ENCODE data around the gene HECW1.

Gene HECW1

DNA sequence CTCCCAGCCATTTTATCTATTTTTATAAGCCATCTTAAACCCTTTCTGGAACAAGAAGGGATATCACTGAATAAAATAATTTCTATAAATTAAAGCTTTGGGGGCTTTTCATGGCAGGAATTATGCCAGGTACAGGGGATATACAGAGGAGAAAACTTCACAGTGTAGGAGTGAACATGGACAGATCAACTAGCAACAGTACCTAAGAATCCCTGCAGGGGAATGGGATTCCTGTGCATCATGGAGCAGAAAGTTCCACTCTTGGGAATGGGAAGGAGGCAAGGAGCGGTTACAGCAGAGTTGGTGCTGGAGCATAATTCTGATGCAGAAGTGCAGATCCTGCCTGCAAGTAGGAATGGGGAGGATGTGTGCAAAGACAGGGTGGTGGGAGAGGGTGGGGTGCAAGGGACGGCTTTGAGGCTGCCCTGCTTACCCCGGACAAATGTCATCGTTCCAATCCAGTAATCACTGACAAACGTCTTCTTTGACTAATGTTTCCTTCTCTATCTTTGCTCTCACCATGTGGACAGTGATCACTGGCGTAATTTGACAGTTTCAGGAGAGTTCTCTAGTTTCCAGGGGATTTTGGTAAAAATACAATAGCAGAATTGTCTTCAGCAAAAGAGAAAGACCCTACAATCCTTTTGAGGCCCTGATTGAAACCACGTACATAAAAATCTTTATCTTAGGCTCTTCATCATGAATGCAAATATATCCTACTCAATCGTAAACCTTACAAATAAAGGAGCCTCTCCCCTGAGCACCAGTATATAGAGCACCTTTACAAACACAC is 196.7 kb downstream of the HECW1 start:
- Histone ChIP-seq H3K9me3 (ENCODE audit: control extremely low read depth in 1 of 5, control insufficient read depth in 4 of 5, insufficient read depth in 2 of 5, low read depth in 1 of 5, low read length in 4 of 5) (no peaks in the 10 kb centered on the region), H3K27ac (ENCODE audit: insufficient read depth in 1 of 2, low read depth in 1 of 2, low read length in 2 of 2, poor library complexity in 1 of 2, severe bottlenecking in 2 of 2) (no peak overlapping the region), H3K36me3 (ENCODE audit: control insufficient read depth in 4 of 4, insufficient read depth in 4 of 4, low read length in 3 of 4) (no peaks in the 10 kb centered on the region), H3K4me1 (ENCODE audit: control extremely low read depth in 1 of 4, control insufficient read depth in 4 of 4, insufficient read depth in 4 of 4, low read length in 3 of 4) (no peaks in the 10 kb centered on the region), H3K27me3 (replicated peaks in 2 of 5; ENCODE audit: control insufficient read depth in 4 of 5, insufficient read depth in 5 of 5, low read length in 4 of 5) (peaks cover 0 to 2% (median 0%) of the 10 kb centered on the region in 5 experiments), H3K4me3 (ENCODE audit: control insufficient read depth in 1 of 7, extremely low read depth in 1 of 7, insufficient read depth in 4 of 7, low read depth in 2 of 7, low read length in 6 of 7) (no peak overlapping the region)
- CTCF ChIA-PET, result no interaction called here
- POLR2A ChIA-PET, result no interaction called here
- WGBS (ENCODE audit: insufficient coverage), result 88% methylated on average over 3 of the region's 8 CpGs
- DNase-seq, result no peak

DNA sequence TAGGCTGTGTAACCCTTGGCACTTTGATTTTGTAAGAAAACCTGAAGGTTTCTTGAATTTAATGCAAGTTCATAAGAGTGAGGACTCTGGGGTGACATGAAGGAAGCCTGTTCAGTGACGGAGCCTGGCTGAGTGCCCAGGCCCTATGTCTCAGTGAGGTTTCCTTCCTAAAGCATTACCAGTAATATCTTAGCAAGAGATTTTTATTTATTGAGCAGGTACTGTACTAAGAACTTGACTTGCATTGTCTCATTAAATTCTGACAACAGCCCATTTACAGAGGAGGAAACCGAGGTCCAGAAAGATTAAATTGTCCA is 197.2 kb downstream of the HECW1 start:
- Histone ChIP-seq H3K4me1 (ENCODE audit: control extremely low read depth in 1 of 4, control insufficient read depth in 4 of 4, insufficient read depth in 4 of 4, low read length in 3 of 4) (no peaks in the 10 kb centered on the region), H3K4me3 (ENCODE audit: control insufficient read depth in 1 of 7, extremely low read depth in 1 of 7, insufficient read depth in 4 of 7, low read depth in 2 of 7, low read length in 6 of 7) (no peak overlapping the region), H3K27ac (ENCODE audit: insufficient read depth in 1 of 2, low read depth in 1 of 2, low read length in 2 of 2, poor library complexity in 1 of 2, severe bottlenecking in 2 of 2) (no peak overlapping the region), H3K36me3 (ENCODE audit: control insufficient read depth in 4 of 4, insufficient read depth in 4 of 4, low read length in 3 of 4) (no peaks in the 10 kb centered on the region), H3K27me3 (replicated peaks in 2 of 5; ENCODE audit: control insufficient read depth in 4 of 5, insufficient read depth in 5 of 5, low read length in 4 of 5) (peaks cover 0 to 2% (median 0%) of the 10 kb centered on the region in 5 experiments), H3K9me3 (ENCODE audit: control extremely low read depth in 1 of 5, control insufficient read depth in 4 of 5, insufficient read depth in 2 of 5, low read depth in 1 of 5, low read length in 4 of 5) (no peaks in the 10 kb centered on the region)
- WGBS (ENCODE audit: insufficient coverage), result no CpG with 5 or more reads among the region's 2 CpGs
- ChIA-PET CTCF (no interaction called here), POLR2A (no interaction called here)
- DNase-seq, result peak in 2 of 3 donors; percentile 33 to 38

GRCh38 chr7:43311052-43311451 is 198.6 kb downstream of the HECW1 start:
- ChIA-PET CTCF (no interaction called here), POLR2A (no interaction called here)
- H3K4me1 ChIP-seq (ENCODE audit: control extremely low read depth in 1 of 4, control insufficient read depth in 4 of 4, insufficient read depth in 4 of 4, low read length in 3 of 4), result no peaks in the 10 kb centered on the region
- no peak overlapping the region for H3K27ac ChIP-seq (ENCODE audit: insufficient read depth in 1 of 2, low read depth in 1 of 2, low read length in 2 of 2, poor library complexity in 1 of 2, severe bottlenecking in 2 of 2)
- no peaks in the 10 kb centered on the region for H3K9me3 ChIP-seq (ENCODE audit: control extremely low read depth in 1 of 5, control insufficient read depth in 4 of 5, insufficient read depth in 2 of 5, low read depth in 1 of 5, low read length in 4 of 5)
- WGBS (ENCODE audit: insufficient coverage), result 97% methylated on average over 5 of the region's 5 CpGs
- peaks cover 0 to 2% (median 0%) of the 10 kb centered on the region in 5 experiments for H3K27me3 ChIP-seq (replicated peaks in 2 of 5; ENCODE audit: control insufficient read depth in 4 of 5, insufficient read depth in 5 of 5, low read length in 4 of 5)
- no peak overlapping the region for H3K4me3 ChIP-seq (ENCODE audit: control insufficient read depth in 1 of 7, extremely low read depth in 1 of 7, insufficient read depth in 4 of 7, low read depth in 2 of 7, low read length in 6 of 7)
- H3K36me3 ChIP-seq (ENCODE audit: control insufficient read depth in 4 of 4, insufficient read depth in 4 of 4, low read length in 3 of 4), result no peaks in the 10 kb centered on the region
- DNase-seq, result no peak

GRCh38 chr7:43311694-43312093 is 199.2 kb downstream of the HECW1 start:
- H3K4me3 ChIP-seq (ENCODE audit: control insufficient read depth in 1 of 7, extremely low read depth in 1 of 7, insufficient read depth in 4 of 7, low read depth in 2 of 7, low read length in 6 of 7), result no peak overlapping the region
- ChIA-PET POLR2A (no interaction called here), CTCF (no interaction called here)
- 98% methylated on average over 21 of the region's 22 CpGs for WGBS (ENCODE audit: insufficient coverage)
- H3K27ac ChIP-seq (ENCODE audit: insufficient read depth in 1 of 2, low read depth in 1 of 2, low read length in 2 of 2, poor library complexity in 1 of 2, severe bottlenecking in 2 of 2), result no peak overlapping the region
- H3K27me3 ChIP-seq (replicated peaks in 2 of 5; ENCODE audit: control insufficient read depth in 4 of 5, insufficient read depth in 5 of 5, low read length in 4 of 5), result peaks cover 0 to 2% (median 0%) of the 10 kb centered on the region in 5 experiments
- H3K36me3 ChIP-seq (ENCODE audit: control insufficient read depth in 4 of 4, insufficient read depth in 4 of 4, low read length in 3 of 4), result no peaks in the 10 kb centered on the region
- no peaks in the 10 kb centered on the region for H3K9me3 ChIP-seq (ENCODE audit: control extremely low read depth in 1 of 5, control insufficient read depth in 4 of 5, insufficient read depth in 2 of 5, low read depth in 1 of 5, low read length in 4 of 5)
- no peaks in the 10 kb centered on the region for H3K4me1 ChIP-seq (ENCODE audit: control extremely low read depth in 1 of 4, control insufficient read depth in 4 of 4, insufficient read depth in 4 of 4, low read length in 3 of 4)
- DNase-seq, result no peak

DNA sequence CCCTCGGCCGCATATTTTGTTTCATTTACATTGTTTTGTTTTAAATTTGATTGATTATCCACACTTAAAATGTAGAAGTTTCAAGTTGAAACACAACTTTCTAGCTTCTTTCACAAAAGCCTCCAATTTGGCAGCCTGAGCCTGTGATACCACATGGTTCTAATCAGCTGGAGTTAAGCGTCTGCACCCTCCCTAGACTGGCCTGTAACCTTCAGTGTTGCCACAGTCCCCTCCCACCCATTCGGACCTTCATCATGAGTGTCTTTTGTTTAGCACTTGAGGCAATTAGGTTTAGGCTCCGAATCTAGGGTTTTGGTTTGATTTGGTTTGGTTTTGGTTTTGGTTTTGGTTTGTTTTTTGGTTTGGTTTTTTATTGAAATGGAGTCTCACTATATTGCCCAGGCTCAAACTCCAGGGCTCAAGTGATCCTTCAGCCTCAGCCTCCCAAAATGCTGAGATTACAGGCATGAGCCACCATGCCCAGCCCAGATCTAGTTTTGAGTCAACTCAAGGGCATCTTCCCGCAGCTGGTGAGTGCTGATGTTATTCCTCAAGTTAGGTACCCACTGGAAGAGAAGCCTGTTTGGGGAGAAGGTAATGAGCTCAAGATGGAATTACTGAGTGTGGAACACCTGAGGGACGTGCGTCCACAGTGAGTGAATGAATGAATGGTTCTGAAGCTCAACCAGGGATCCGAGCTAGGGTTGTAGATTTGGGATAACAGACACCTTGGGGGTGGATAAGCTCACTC is 201.4 kb downstream of the HECW1 start:
- ChIA-PET POLR2A (no interaction called here), CTCF (interaction anchor here (1.2 kb wide), 1 partner anchor 9 kb away, joined by 3 read pairs; no protein-coding TSS in a partner anchor)
- DNase-seq, result no peak
- H3K4me1 ChIP-seq (ENCODE audit: control extremely low read depth in 1 of 4, control insufficient read depth in 4 of 4, insufficient read depth in 4 of 4, low read length in 3 of 4), result no peaks in the 10 kb centered on the region
- 92% methylated on average over 5 of the region's 9 CpGs for WGBS (ENCODE audit: insufficient coverage)
- H3K9me3 ChIP-seq (ENCODE audit: control extremely low read depth in 1 of 5, control insufficient read depth in 4 of 5, insufficient read depth in 2 of 5, low read depth in 1 of 5, low read length in 4 of 5), result no peaks in the 10 kb centered on the region
- H3K27ac ChIP-seq (ENCODE audit: insufficient read depth in 1 of 2, low read depth in 1 of 2, low read length in 2 of 2, poor library complexity in 1 of 2, severe bottlenecking in 2 of 2), result no peak overlapping the region
- H3K4me3 ChIP-seq (ENCODE audit: control insufficient read depth in 1 of 7, extremely low read depth in 1 of 7, insufficient read depth in 4 of 7, low read depth in 2 of 7, low read length in 6 of 7), result no peak overlapping the region
- peaks cover 0 to 2% (median 0%) of the 10 kb centered on the region in 5 experiments for H3K27me3 ChIP-seq (replicated peaks in 2 of 5; ENCODE audit: control insufficient read depth in 4 of 5, insufficient read depth in 5 of 5, low read length in 4 of 5)
- no peaks in the 10 kb centered on the region for H3K36me3 ChIP-seq (ENCODE audit: control insufficient read depth in 4 of 4, insufficient read depth in 4 of 4, low read length in 3 of 4)

GRCh38 chr7:43314379-43315158 is 202.1 kb downstream of the HECW1 start:
- WGBS (ENCODE audit: insufficient coverage), result 93% methylated on average over 4 of the region's 7 CpGs
- no peak for DNase-seq
- Histone ChIP-seq H3K36me3 (ENCODE audit: control insufficient read depth in 4 of 4, insufficient read depth in 4 of 4, low read length in 3 of 4) (no peaks in the 10 kb centered on the region), H3K27me3 (replicated peaks in 2 of 5; ENCODE audit: control insufficient read depth in 4 of 5, insufficient read depth in 5 of 5, low read length in 4 of 5) (peaks cover 0 to 2% (median 0%) of the 10 kb centered on the region in 5 experiments), H3K4me3 (ENCODE audit: control insufficient read depth in 1 of 7, extremely low read depth in 1 of 7, insufficient read depth in 4 of 7, low read depth in 2 of 7, low read length in 6 of 7) (no peak overlapping the region), H3K9me3 (ENCODE audit: control extremely low read depth in 1 of 5, control insufficient read depth in 4 of 5, insufficient read depth in 2 of 5, low read depth in 1 of 5, low read length in 4 of 5) (no peaks in the 10 kb centered on the region), H3K4me1 (ENCODE audit: control extremely low read depth in 1 of 4, control insufficient read depth in 4 of 4, insufficient read depth in 4 of 4, low read length in 3 of 4) (no peaks in the 10 kb centered on the region), H3K27ac (ENCODE audit: insufficient read depth in 1 of 2, low read depth in 1 of 2, low read length in 2 of 2, poor library complexity in 1 of 2, severe bottlenecking in 2 of 2) (no peak overlapping the region)
- ChIA-PET POLR2A (no interaction called here), CTCF (no interaction called here)

GRCh38 chr7:43317075-43317474 is 204.6 kb downstream of the HECW1 start:
- WGBS (ENCODE audit: insufficient coverage), result 96% methylated on average over 6 of the region's 6 CpGs
- ChIA-PET CTCF (no interaction called here), POLR2A (no interaction called here)
- H3K9me3 ChIP-seq (ENCODE audit: control extremely low read depth in 1 of 5, control insufficient read depth in 4 of 5, insufficient read depth in 2 of 5, low read depth in 1 of 5, low read length in 4 of 5), result no peaks in the 10 kb centered on the region
- no peaks in the 10 kb centered on the region for H3K36me3 ChIP-seq (ENCODE audit: control insufficient read depth in 4 of 4, insufficient read depth in 4 of 4, low read length in 3 of 4)
- H3K27ac ChIP-seq (ENCODE audit: insufficient read depth in 1 of 2, low read depth in 1 of 2, low read length in 2 of 2, poor library complexity in 1 of 2, severe bottlenecking in 2 of 2), result no peak overlapping the region
- H3K27me3 ChIP-seq (replicated peaks in 2 of 5; ENCODE audit: control insufficient read depth in 4 of 5, insufficient read depth in 5 of 5, low read length in 4 of 5), result peaks cover 0 to 2% (median 0%) of the 10 kb centered on the region in 5 experiments
- no peaks in the 10 kb centered on the region for H3K4me1 ChIP-seq (ENCODE audit: control extremely low read depth in 1 of 4, control insufficient read depth in 4 of 4, insufficient read depth in 4 of 4, low read length in 3 of 4)
- no peak for DNase-seq
- no peak overlapping the region for H3K4me3 ChIP-seq (ENCODE audit: control insufficient read depth in 1 of 7, extremely low read depth in 1 of 7, insufficient read depth in 4 of 7, low read depth in 2 of 7, low read length in 6 of 7)

All from common myeloid progenitor, CD34-positive (primary cell).